Adrenal gland (tissue), 12 donors: ENCODE data around the gene PACSIN1. TPM values are rescaled to one million over a fixed set of nuclear protein-coding genes. Genes with fewer than 3 reads are reported as not detected.

ENCODE experiments used
- DNase-seq, 7 donors: peaks; one replicate each; pipeline ENCODE4 v3.0.0-alpha.2; 2019 to 2020
- H3K27ac ChIP-seq, 5 donors: fragments of 200-600 bp; sonication (generic) in 4 of 5; 1 replicate in 3 of 5; 2 replicates in 2 of 5; pipeline versions ENCODE4 v1.5.1 to v1.8.0; 2016 to 2020; ENCODE audit warnings: mild to moderate bottlenecking in 1 of 5
- H3K27me3 ChIP-seq: fragments of 200-600 bp; 2 replicates; pipeline ENCODE4 v1.8.0; 2021
- H3K36me3 ChIP-seq, 2 donors: fragments of 200-600 bp; replicated peaks in 1 of 2; 1 replicate in 1 of 2; 2 replicates in 1 of 2; pipeline versions ENCODE4 v1.5.1 to v1.8.0; 2018 to 2022
- H3K4me1 ChIP-seq, 2 donors: fragments of 200-600 bp; replicated peaks in 1 of 2; 1 replicate in 1 of 2; 2 replicates in 1 of 2; pipeline versions ENCODE4 v1.5.1 to v1.8.0; 2018 to 2021
- H3K4me3 ChIP-seq, 4 donors: fragments of 200-600 bp; sonication (generic) in 3 of 4; one replicate each; pipeline ENCODE4 v1.5.1; 2016 to 2018
- H3K9me3 ChIP-seq, 3 donors: fragments of 200-600 bp; sonication (generic) in 1 of 3; replicated peaks in 1 of 3; 1 replicate in 2 of 3; 2 replicates in 1 of 3; pipeline versions ENCODE4 v1.5.1 to v1.8.0; 2016 to 2021
- POLR2A ChIP-seq, 2 donors: fragments of 450-650 bp; IDR thresholded peaks; one replicate each; pipeline ENCODE4 v1.6.1; 2017; ENCODE audit warnings: antibody characterized with exemption in 2 of 2, mild to moderate bottlenecking in 2 of 2, moderate library complexity in 1 of 2
- WGBS, 4 donors: extraction: QIAGEN DNeasy Blood & Tissue Kit in 2 of 4; methylation state at CpG; one replicate each; pipeline versions ENCODE4 v1.1.5 to v1.1.7; 2013 to 2017; 5-methylcytosine and 5-hydroxymethylcytosine counted together
- intact Hi-C, 2 donors: fragments of 100-400 bp; cut with DNase I; formaldehyde crosslinking; loops; one replicate each; pipeline versions ENCODE4 v1.14.1 to v1.15.0; 2022 to 2023
- polyA plus RNA-seq, 3 donors: library from polyadenylated mRNA; stranded (reverse); fragments of 200-250 nt in 2 of 3; fragments of 350-450 nt in 1 of 3; fragmentation: Illumina TruSeq in 1 of 3; extraction: RNeasy Lipid Tissue Mini Kit (QIAGEN cat#74804) in 1 of 3; gene quantifications; one replicate each; pipeline ENCODE4 v1.2.3, GENCODE V29; 2013 to 2014
- total RNA-seq, 9 donors: library from RNA; depleted of rRNA in 4 of 9; stranded (reverse); fragments of >200 nt in 4 of 9; fragments of 120-200 nt in 1 of 9; fragmentation: NEBNext Ultra II Directional in 1 of 9; extraction: Animal tissue kit (Norgen Biotek cat#: 25700) in 1 of 9; gene quantifications; one replicate each; pipeline versions ENCODE4 v1.1.0 to v1.2.4, GENCODE V29; 2013 to 2023
- TF ChIP-seq, protein P1 (sequence below), 6 experiments: fragments of 450-650 bp in 4 of 6; fragments of 200-600 bp in 2 of 6; sonication (generic) in 1 of 6; IDR thresholded peaks; 1 replicate in 5 of 6; 2 replicates in 1 of 6; pipeline versions ENCODE4 v1.5.1 to v1.8.0; 2016 to 2021; ENCODE audit warnings: antibody characterized with exemption in 6 of 6, mild to moderate bottlenecking in 2 of 6, moderate library complexity in 1 of 6
- donor health status: healthy with polysubstance abuse.
- donor health status: Bipolar disorder and iron deficiency.
- donor health status: DM: yes; HTN: yes; CAD: no.
- donor health status: DM: no; HTN: no; CAD: no.
- donor health status: DM: no; HTN: no; CAD: no.
- donor health status: DM: yes; HTN: yes; CAD: no.

Gene PACSIN1
- total and polyA plus RNA-seq, 12 donors: 0.19 to 2.9 (median 0.73) TPM; not detected in 2

DNA sequence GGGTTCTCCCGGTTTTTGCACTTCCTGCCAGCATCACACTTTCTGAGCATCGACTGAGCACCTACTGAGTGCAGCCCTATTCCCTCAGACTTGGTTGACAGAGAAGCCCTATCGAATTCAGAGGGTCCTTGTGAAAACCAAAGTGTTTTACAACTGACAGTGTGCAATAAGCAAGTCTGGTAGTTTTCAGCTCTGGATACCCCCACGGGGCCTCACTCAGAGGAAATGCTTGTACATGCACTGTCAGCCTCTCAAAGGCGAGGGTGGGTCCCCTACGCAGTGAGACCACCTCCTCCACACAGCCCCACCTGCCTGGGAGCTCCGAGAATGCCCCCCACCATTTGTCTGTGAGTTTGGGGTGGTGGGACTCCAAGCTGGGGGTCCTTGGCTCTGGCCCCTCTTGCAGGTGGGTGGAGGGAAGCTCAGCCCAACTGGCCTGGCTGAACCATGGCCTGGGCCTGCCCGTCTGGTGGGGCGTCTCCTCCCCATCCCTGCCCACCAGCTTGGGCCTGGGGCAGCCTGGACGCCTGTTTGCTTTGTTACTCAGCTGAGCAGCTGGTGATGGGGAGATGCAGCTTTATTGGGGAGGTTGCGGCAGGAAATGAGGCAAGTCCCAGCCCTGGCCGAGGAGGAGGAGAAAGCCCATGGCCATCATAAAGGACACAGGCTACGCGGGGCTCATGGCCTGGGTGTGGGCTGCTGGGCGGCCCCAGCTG lies 88.6 kb downstream of the PACSIN1 start:
- WGBS, 4 donors: 53 to 57% (median 54%) methylated on average over 11 to 15 of the region's 15 CpGs
- TF ChIP-seq, protein P1, sequence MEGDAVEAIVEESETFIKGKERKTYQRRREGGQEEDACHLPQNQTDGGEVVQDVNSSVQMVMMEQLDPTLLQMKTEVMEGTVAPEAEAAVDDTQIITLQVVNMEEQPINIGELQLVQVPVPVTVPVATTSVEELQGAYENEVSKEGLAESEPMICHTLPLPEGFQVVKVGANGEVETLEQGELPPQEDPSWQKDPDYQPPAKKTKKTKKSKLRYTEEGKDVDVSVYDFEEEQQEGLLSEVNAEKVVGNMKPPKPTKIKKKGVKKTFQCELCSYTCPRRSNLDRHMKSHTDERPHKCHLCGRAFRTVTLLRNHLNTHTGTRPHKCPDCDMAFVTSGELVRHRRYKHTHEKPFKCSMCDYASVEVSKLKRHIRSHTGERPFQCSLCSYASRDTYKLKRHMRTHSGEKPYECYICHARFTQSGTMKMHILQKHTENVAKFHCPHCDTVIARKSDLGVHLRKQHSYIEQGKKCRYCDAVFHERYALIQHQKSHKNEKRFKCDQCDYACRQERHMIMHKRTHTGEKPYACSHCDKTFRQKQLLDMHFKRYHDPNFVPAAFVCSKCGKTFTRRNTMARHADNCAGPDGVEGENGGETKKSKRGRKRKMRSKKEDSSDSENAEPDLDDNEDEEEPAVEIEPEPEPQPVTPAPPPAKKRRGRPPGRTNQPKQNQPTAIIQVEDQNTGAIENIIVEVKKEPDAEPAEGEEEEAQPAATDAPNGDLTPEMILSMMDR (IDR thresholded peaks at IDR 0.05): no peak
- TF ChIP-seq POLR2A (IDR thresholded peaks at IDR 0.05): no peak
- DNase-seq: no peak
- Histone ChIP-seq H3K36me3 (no peaks in the 10 kb centered on the region), H3K27me3 (no peaks in the 10 kb centered on the region), H3K27ac (no peak overlapping the region), H3K4me3 (no peak overlapping the region), H3K9me3 (no peaks in the 10 kb centered on the region), H3K4me1 (no peaks in the 10 kb centered on the region)
- intact Hi-C loops: no loop called here

DNA sequence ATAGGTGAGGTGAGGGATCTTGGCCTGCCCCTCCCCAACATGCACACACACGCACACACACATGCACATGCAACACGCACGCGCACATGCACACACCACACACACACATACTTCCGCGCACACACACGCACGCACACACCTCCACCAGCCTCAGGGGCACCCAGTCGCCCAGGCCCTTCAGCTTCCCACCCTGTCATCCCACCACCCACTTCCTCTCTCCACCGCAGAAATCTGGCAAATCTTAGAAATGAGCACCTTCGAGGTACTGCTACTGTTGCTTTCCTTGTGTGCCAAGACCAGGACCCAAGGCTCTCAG lies 89.1 kb downstream of the PACSIN1 start:
- no peak overlapping the region for H3K27ac ChIP-seq
- no peaks in the 10 kb centered on the region for H3K9me3 ChIP-seq
- 83 to 95% (median 87%) methylated on average over 11 of the region's 11 CpGs for WGBS, 4 donors
- H3K27me3 ChIP-seq: no peaks in the 10 kb centered on the region
- DNase-seq: no peak
- TF ChIP-seq POLR2A (IDR thresholded peaks at IDR 0.05): no peak
- TF ChIP-seq, protein P1 (IDR thresholded peaks at IDR 0.05): no peak
- intact Hi-C loops: no loop called here
- H3K4me3 ChIP-seq: no peak overlapping the region
- H3K4me1 ChIP-seq: no peaks in the 10 kb centered on the region
- H3K36me3 ChIP-seq: no peaks in the 10 kb centered on the region

DNA sequence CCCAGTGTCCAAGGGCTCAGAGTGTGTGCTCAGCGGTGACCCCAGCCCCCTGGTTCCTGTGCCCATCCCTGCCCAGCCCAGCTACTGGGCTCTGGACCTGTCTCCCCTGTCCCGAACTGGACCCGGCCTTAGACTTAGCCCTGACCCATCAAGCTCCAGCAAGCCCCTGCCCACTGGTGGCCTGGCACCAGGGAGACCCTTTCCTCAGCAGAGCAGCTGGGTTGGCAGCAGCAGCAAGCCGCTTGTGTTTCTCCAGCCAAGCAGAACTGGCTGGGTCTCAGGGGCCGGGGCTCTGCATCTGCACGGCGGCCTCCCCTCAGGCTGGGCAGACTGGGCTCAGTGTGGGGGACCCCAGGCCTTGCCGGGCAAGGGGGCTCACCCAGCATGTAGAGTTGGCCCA lies 89.5 kb downstream of the PACSIN1 start:
- TF ChIP-seq, protein P1 (IDR thresholded peaks at IDR 0.05): no peak
- no peak for TF ChIP-seq POLR2A (IDR thresholded peaks at IDR 0.05)
- DNase-seq: no peak
- Histone ChIP-seq H3K4me1 (no peaks in the 10 kb centered on the region), H3K9me3 (no peaks in the 10 kb centered on the region), H3K4me3 (no peak overlapping the region), H3K27me3 (no peaks in the 10 kb centered on the region), H3K27ac (no peak overlapping the region), H3K36me3 (no peaks in the 10 kb centered on the region)
- WGBS, 4 donors: 75 to 100% (median 87%) methylated on average over 2 to 8 of the region's 8 CpGs
- intact Hi-C loops: no loop called here

DNA sequence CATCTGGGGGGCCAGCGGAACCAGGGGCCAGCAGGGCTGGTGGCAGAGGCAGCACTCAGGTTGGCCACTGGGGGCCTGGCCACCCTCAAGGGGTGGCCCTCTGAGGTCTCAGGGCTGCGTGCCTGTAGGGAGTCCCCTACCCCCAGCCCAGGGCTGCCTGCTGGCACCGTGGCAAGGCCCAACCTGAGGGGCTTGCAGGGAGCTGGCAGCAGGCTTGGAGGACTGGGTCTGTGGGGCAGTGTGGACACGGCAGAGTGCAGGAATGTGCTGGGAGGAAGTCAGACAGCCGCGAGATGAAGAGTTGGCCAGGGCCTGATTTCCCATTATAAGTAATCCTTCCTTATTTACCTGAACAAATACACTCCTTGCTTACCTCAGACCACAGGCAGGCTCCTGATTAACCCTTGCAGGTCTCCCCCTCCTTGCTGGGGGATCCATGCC lies 90.2 kb downstream of the PACSIN1 start, which contains the start of gene SPDEF:
TSS of gene SPDEF (minus strand) at position 299 of the 441 bp plus-strand sequence. CDS start 11,874 bp downstream, outside the sequence.
- TF ChIP-seq, protein P1 (IDR thresholded peaks at IDR 0.05): no peak
- no peak for TF ChIP-seq POLR2A (IDR thresholded peaks at IDR 0.05)
- 64 to 76% (median 73%) methylated on average over 4 to 6 of the region's 6 CpGs for WGBS, 4 donors
- Histone ChIP-seq H3K9me3 (no peaks in the 10 kb centered on the region), H3K4me1 (no peaks in the 10 kb centered on the region), H3K36me3 (no peaks in the 10 kb centered on the region), H3K27me3 (no peaks in the 10 kb centered on the region), H3K27ac (no peak within 1 kb of the TSS), H3K4me3 (no peak within 1 kb of the TSS)
- DNase-seq: no peak
- intact Hi-C loops: no loop called here
